ENCODE results near the gene MTG2.
"Not testable (repeated sequence)": the region's sequence is repeated elsewhere in the genome, so short reads cannot be mapped to it uniquely, and the experiment has no call there.

The MTG2 gene

GRCh38 chr20:62146019-62146755 lies 36.6 kb upstream of the MTG2 start:
- no peak for DNase-seq

GRCh38 chr20:62147125-62147524 lies 35.7 kb upstream of the MTG2 start:
- DNase-seq, result no peak

GRCh38 chr20:62147528-62147927 lies 35.3 kb upstream of the MTG2 start:
- no peak for DNase-seq

- DNase-seq, result not testable (repeated sequence)
Observed at GRCh38 chr20:62148383-62148782, 34.4 kb upstream of the MTG2 start.

GRCh38 chr20:62148908-62149314 lies 33.9 kb upstream of the MTG2 start:
- no peak for DNase-seq

GRCh38 chr20:62149532-62150309 lies 33.1 kb upstream of the MTG2 start:
- DNase-seq, result no peak

- DNase-seq, result no peak
Observed at GRCh38 chr20:62150310-62150575, 32.6 kb upstream of the MTG2 start.

- DNase-seq, result no peak
Observed at GRCh38 chr20:62151225-62151624, 31.6 kb upstream of the MTG2 start.

- no peak for DNase-seq
Observed at GRCh38 chr20:62151835-62152364, 30.9 kb upstream of the MTG2 start.

GRCh38 chr20:62155428-62156253 lies 27.2 kb upstream of the MTG2 start:
- DNase-seq, result no peak

GRCh38 chr20:62156254-62156556 lies 26.6 kb upstream of the MTG2 start:
- no peak for DNase-seq

- peak; percentile 24 for DNase-seq
Observed at GRCh38 chr20:62156592-62157386, 26.0 kb upstream of the MTG2 start.

- DNase-seq, result no peak
Observed at GRCh38 chr20:62157387-62158087, 25.3 kb upstream of the MTG2 start.

GRCh38 chr20:62158088-62158400 lies 24.8 kb upstream of the MTG2 start:
- no peak for DNase-seq

GRCh38 chr20:62158541-62158940 lies 24.3 kb upstream of the MTG2 start:
- no peak for DNase-seq

GRCh38 chr20:62159052-62159451 lies 23.8 kb upstream of the MTG2 start:
- DNase-seq, result no peak

- DNase-seq, result no peak
Observed at GRCh38 chr20:62159839-62160238, 23.0 kb upstream of the MTG2 start.

GRCh38 chr20:62160253-62160652 lies 22.6 kb upstream of the MTG2 start:
- no peak for DNase-seq

GRCh38 chr20:62160876-62161275 lies 22.0 kb upstream of the MTG2 start:
- DNase-seq, result no peak

GRCh38 chr20:62161347-62161746 lies 21.5 kb upstream of the MTG2 start:
- no peak for DNase-seq

- DNase-seq, result no peak
Observed at GRCh38 chr20:62162765-62163484, 19.9 kb upstream of the MTG2 start.

- DNase-seq, result no peak
Observed at GRCh38 chr20:62163485-62163865, 19.4 kb upstream of the MTG2 start.

All from NCI-H1694 (cell line).